SK-N-SH treated with all-trans-retinoic acid at 6 μM for 48 hours (cell line): ENCODE measurements around the gene COG3.

Experiments
- ATAC-seq: fragments of 200-7000 bp; cut with Tn5 transposase; 3 replicates; pipeline ENCODE4 v1.9.1; 2020; ENCODE audit warnings: mild to moderate bottlenecking, moderate library complexity
- BACH2 ChIP-seq: fragments of 250-450 bp; sonication (Bioruptor Pico); IDR thresholded peaks from 2 replicates; pipeline ENCODE4 v1.9.0; 2021; ENCODE audit warnings: mild to moderate bottlenecking, borderline replicate concordance
- CSDC2 ChIP-seq: fragments of 250-450 bp; sonication (Bioruptor Pico); IDR thresholded peaks from 2 replicates; pipeline ENCODE4 v1.5.0; 2020; ENCODE audit warnings: mild to moderate bottlenecking, moderate library complexity
- CSRNP3 ChIP-seq: fragments of 250-450 bp; sonication (Bioruptor Pico); IDR thresholded peaks from 2 replicates; pipeline ENCODE4 v1.5.1; 2021; ENCODE audit warnings: mild to moderate bottlenecking, moderate library complexity
- ESRRG ChIP-seq: fragments of 250-450 bp; sonication (Bioruptor Pico); IDR thresholded peaks from 2 replicates; pipeline ENCODE4 v1.6.1; 2021; ENCODE audit warnings: mild to moderate bottlenecking
- GLIS3 ChIP-seq: fragments of 250-450 bp; sonication (Bioruptor Pico); IDR thresholded peaks from 2 replicates; pipeline ENCODE4 v1.5.0; 2020; ENCODE audit warnings: mild to moderate bottlenecking, moderate library complexity
- ISL1 ChIP-seq: fragments of 250-450 bp; sonication (Bioruptor Pico); IDR thresholded peaks from 2 replicates; pipeline ENCODE4 v2.1.2; 2022; ENCODE audit warnings: mild to moderate bottlenecking, moderate library complexity
- OSR1 ChIP-seq: fragments of 250-450 bp; sonication (Bioruptor Pico); IDR thresholded peaks from 2 replicates; pipeline ENCODE4 v1.8.0; 2022; ENCODE audit warnings: moderate library complexity, mild to moderate bottlenecking, inconsistent platforms
- POU6F1 ChIP-seq: fragments of 250-450 bp; sonication (Bioruptor Pico); IDR thresholded peaks from 2 replicates; pipeline ENCODE4 v1.8.0; 2021; ENCODE audit warnings: low read depth, mild to moderate bottlenecking, moderate library complexity, borderline replicate concordance
- PPARA ChIP-seq: fragments of 250-450 bp; sonication (Bioruptor Pico); IDR thresholded peaks from 2 replicates; pipeline ENCODE4 v1.5.0; 2020; ENCODE audit warnings: mild to moderate bottlenecking, borderline replicate concordance
- RARB ChIP-seq: fragments of 250-450 bp; sonication (Bioruptor Pico); IDR thresholded peaks from 2 replicates; pipeline ENCODE4 v1.8.0; 2021; ENCODE audit warnings: mild to moderate bottlenecking, moderate library complexity
- SNAI2 ChIP-seq: fragments of 250-450 bp; sonication (Bioruptor Pico); IDR thresholded peaks from 2 replicates; pipeline ENCODE4 v1.5.0; 2020; ENCODE audit warnings: mild to moderate bottlenecking, moderate library complexity
- TCF4 ChIP-seq: fragments of 250-450 bp; sonication (Bioruptor Pico); IDR thresholded peaks from 2 replicates; pipeline ENCODE4 v1.8.0; 2021; ENCODE audit warnings: mild to moderate bottlenecking, moderate library complexity, borderline replicate concordance
- TOX ChIP-seq: fragments of 250-450 bp; sonication (Bioruptor Pico); IDR thresholded peaks from 2 replicates; pipeline ENCODE4 v1.8.0; 2021; ENCODE audit warnings: mild to moderate bottlenecking, moderate library complexity, borderline replicate concordance
- TSHZ2 ChIP-seq: fragments of 250-450 bp; sonication (Bioruptor Pico); IDR thresholded peaks from 2 replicates; pipeline ENCODE4 v1.5.0; 2020; ENCODE audit warnings: mild to moderate bottlenecking, moderate library complexity
- ZC3H10 ChIP-seq: fragments of 250-450 bp; sonication (Bioruptor Pico); IDR thresholded peaks from 2 replicates; pipeline ENCODE4 v1.5.1; 2021; ENCODE audit warnings: mild to moderate bottlenecking, moderate library complexity
- ZFP3 ChIP-seq: fragments of 250-450 bp; sonication (Bioruptor Pico); IDR thresholded peaks from 2 replicates; pipeline ENCODE4 v1.5.0; 2020; ENCODE audit warnings: mild to moderate bottlenecking, moderate library complexity
- ZFP30 ChIP-seq: fragments of 450-650 bp; formaldehyde crosslinking; IDR thresholded peaks from 2 replicates; pipeline ENCODE4 v1.5.0; 2022; ENCODE audit warnings: mild to moderate bottlenecking, moderate library complexity
- ZNF565 ChIP-seq: fragments of 450-650 bp; formaldehyde crosslinking; conservative IDR thresholded peaks from 2 replicates; pipeline ENCODE4 v1.5.0; 2020; ENCODE audit warnings: low read depth, mild to moderate bottlenecking, moderate library complexity
- ZNF70 ChIP-seq: fragments of 450-650 bp; formaldehyde crosslinking; IDR thresholded peaks from 2 replicates; pipeline ENCODE4 v1.5.0; 2020; ENCODE audit warnings: mild to moderate bottlenecking, moderate library complexity
- ZNF8 ChIP-seq: fragments of 450-650 bp; formaldehyde crosslinking; IDR thresholded peaks from 2 replicates; pipeline ENCODE4 v1.5.0; 2020; ENCODE audit warnings: mild to moderate bottlenecking, moderate library complexity
- TF ChIP-seq, protein P1 (sequence below): fragments of 250-450 bp; sonication (Bioruptor Pico); IDR thresholded peaks from 2 replicates; pipeline ENCODE4 v1.8.0; 2020; ENCODE audit warnings: mild to moderate bottlenecking, moderate library complexity, borderline replicate concordance
- TF ChIP-seq, protein P2 (sequence below): fragments of 250-450 bp; sonication (Bioruptor Pico); IDR thresholded peaks from 2 replicates; pipeline ENCODE4 v1.5.1; 2020; ENCODE audit warnings: low read depth, mild to moderate bottlenecking, moderate library complexity

COG3 gene

DNA sequence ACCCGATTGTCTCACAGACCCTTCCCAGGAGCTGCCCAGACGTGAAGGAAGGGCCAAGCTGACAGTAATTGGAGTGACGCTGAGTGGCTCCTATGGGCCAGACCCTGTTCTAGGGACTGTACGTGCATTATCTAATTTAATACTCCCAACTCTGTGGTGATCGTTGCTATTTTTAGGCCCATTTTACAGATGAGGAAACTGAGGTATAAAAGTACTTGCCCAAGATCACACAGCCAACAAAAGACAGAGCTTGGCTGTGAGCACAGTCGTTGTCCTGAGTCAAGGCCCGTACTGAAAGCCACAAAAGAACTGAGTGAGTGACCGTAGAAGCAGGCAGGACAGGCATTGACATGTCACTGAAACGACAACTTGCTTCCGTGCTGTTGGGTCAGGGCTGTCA, 76.1 kb downstream of the COG3 start:
- TF ChIP-seq, protein P1, sequence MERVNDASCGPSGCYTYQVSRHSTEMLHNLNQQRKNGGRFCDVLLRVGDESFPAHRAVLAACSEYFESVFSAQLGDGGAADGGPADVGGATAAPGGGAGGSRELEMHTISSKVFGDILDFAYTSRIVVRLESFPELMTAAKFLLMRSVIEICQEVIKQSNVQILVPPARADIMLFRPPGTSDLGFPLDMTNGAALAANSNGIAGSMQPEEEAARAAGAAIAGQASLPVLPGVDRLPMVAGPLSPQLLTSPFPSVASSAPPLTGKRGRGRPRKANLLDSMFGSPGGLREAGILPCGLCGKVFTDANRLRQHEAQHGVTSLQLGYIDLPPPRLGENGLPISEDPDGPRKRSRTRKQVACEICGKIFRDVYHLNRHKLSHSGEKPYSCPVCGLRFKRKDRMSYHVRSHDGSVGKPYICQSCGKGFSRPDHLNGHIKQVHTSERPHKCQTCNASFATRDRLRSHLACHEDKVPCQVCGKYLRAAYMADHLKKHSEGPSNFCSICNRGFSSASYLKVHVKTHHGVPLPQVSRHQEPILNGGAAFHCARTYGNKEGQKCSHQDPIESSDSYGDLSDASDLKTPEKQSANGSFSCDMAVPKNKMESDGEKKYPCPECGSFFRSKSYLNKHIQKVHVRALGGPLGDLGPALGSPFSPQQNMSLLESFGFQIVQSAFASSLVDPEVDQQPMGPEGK (CRISPR knock-in tag): no peak
- TF ChIP-seq SNAI2 (CRISPR knock-in tag) (no peak), BACH2 (no peak), ZNF70 (CRISPR knock-in tag) (no peak), PPARA (no peak), ESRRG (CRISPR knock-in tag) (no peak), ISL1 (CRISPR knock-in tag) (no peak), ZFP3 (CRISPR knock-in tag) (no peak), ZNF565 (CRISPR knock-in tag) (no peak), TSHZ2 (CRISPR knock-in tag) (no peak), POU6F1 (CRISPR knock-in tag) (no peak), CSDC2 (no peak), GLIS3 (CRISPR knock-in tag) (no peak), ZC3H10 (CRISPR knock-in tag) (no peak), RARB (CRISPR knock-in tag) (no peak)
- ATAC-seq: no peak

GRCh38 chr13:45541806-45542205, 77.1 kb downstream of the COG3 start:
- no peak for ATAC-seq
- TF ChIP-seq ZNF70 (CRISPR knock-in tag): no peak
- TF ChIP-seq ZNF8 (CRISPR knock-in tag): no peak
- no peak for TF ChIP-seq PPARA

DNA sequence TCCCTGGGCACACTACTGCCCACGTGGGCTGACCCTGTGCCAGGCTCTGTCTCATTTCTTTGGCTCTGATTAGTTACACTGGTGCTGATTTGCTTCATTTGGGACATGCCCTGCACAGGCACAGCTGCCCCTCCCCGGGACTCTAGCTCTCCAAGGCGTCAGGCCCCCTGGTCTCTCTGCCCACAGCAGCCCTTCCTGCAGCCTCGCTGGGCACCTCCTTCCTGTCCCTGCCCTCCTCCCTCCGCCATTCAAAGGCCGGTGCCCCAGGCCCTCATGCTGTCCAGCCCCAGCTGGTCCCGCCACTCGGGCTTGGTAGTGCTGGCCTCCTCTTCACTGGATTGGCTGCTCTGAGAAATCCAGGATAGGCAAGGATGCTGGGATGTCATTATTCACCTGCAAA, 77.7 kb downstream of the COG3 start:
- no peak for ATAC-seq
- no peak for TF ChIP-seq TOX (CRISPR knock-in tag)
- TF ChIP-seq GLIS3 (CRISPR knock-in tag): no peak
- TF ChIP-seq ZNF70 (CRISPR knock-in tag): no peak
- TF ChIP-seq ZNF565 (CRISPR knock-in tag): no peak
- no peak for TF ChIP-seq RARB (CRISPR knock-in tag)
- TF ChIP-seq, protein P2, sequence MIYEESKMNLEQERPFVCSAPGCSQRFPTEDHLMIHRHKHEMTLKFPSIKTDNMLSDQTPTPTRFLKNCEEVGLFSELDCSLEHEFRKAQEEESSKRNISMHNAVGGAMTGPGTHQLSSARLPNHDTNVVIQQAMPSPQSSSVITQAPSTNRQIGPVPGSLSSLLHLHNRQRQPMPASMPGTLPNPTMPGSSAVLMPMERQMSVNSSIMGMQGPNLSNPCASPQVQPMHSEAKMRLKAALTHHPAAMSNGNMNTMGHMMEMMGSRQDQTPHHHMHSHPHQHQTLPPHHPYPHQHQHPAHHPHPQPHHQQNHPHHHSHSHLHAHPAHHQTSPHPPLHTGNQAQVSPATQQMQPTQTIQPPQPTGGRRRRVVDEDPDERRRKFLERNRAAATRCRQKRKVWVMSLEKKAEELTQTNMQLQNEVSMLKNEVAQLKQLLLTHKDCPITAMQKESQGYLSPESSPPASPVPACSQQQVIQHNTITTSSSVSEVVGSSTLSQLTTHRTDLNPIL: no peak
- TF ChIP-seq CSRNP3 (CRISPR knock-in tag): no peak
- no peak for TF ChIP-seq ZNF8 (CRISPR knock-in tag)
- TF ChIP-seq POU6F1 (CRISPR knock-in tag): no peak
- no peak for TF ChIP-seq ZFP3 (CRISPR knock-in tag)
- no peak for TF ChIP-seq ZFP30 (CRISPR knock-in tag)
- TF ChIP-seq ISL1 (CRISPR knock-in tag): no peak
- TF ChIP-seq, protein P1 (CRISPR knock-in tag): no peak
- no peak for TF ChIP-seq ESRRG (CRISPR knock-in tag)
- no peak for TF ChIP-seq TSHZ2 (CRISPR knock-in tag)
- no peak for TF ChIP-seq OSR1
- no peak for TF ChIP-seq TCF4 (CRISPR knock-in tag)
